Subcutaneous abdominal adipose tissue (tissue), 5 donors: ENCODE data around the gene PDE4D.

Experiments
- H3K27ac ChIP-seq: one replicate; pipeline ENCODE4 v1.7.0; 2013; ENCODE audit warnings: low read depth, mild to moderate bottlenecking, inconsistent platforms, low read length, moderate library complexity
- H3K27me3 ChIP-seq, 5 donors: one replicate each; pipeline ENCODE4 v1.7.0; 2013; ENCODE audit warnings: low read length in 5 of 5, inconsistent platforms in 1 of 5; ENCODE audit not compliant: control insufficient read depth in 5 of 5, insufficient read depth in 4 of 5
- H3K36me3 ChIP-seq, 5 donors: one replicate each; pipeline ENCODE4 v1.7.0; 2013; ENCODE audit warnings: low read length in 5 of 5; ENCODE audit not compliant: control insufficient read depth in 5 of 5, insufficient read depth in 5 of 5
- H3K4me1 ChIP-seq, 5 donors: one replicate each; pipeline ENCODE4 v1.7.0; 2013; ENCODE audit warnings: low read length in 5 of 5, mild to moderate bottlenecking in 3 of 5, moderate library complexity in 1 of 5; ENCODE audit not compliant: control insufficient read depth in 5 of 5, insufficient read depth in 5 of 5
- H3K4me3 ChIP-seq, 5 donors: one replicate each; pipeline ENCODE4 v1.7.0; 2013; ENCODE audit warnings: low read length in 5 of 5, low read depth in 1 of 5
- H3K9ac ChIP-seq, 5 donors: one replicate each; pipeline ENCODE4 v1.7.0; 2013; ENCODE audit warnings: low read length in 5 of 5, mild to moderate bottlenecking in 4 of 5, moderate library complexity in 3 of 5
- H3K9me3 ChIP-seq, 5 donors: one replicate each; pipeline ENCODE4 v1.7.0; 2013; ENCODE audit warnings: low read length in 5 of 5; ENCODE audit not compliant: control insufficient read depth in 5 of 5
- donor health status: healthy.
- donor health status: healthy.
- donor health status: healthy.
- donor health status: healthy.
- donor health status: healthy.

Gene PDE4D

GRCh38 chr5:59264013-59264412, 629.5 kb downstream of the PDE4D start:
- H3K27ac ChIP-seq, result no peak overlapping the region
- H3K4me1 ChIP-seq, result no peaks in the 10 kb centered on the region
- no peaks in the 10 kb centered on the region for H3K36me3 ChIP-seq
- no peaks in the 10 kb centered on the region for H3K9me3 ChIP-seq
- no peaks in the 10 kb centered on the region for H3K27me3 ChIP-seq
- no peak overlapping the region for H3K9ac ChIP-seq
- no peak overlapping the region for H3K4me3 ChIP-seq

DNA sequence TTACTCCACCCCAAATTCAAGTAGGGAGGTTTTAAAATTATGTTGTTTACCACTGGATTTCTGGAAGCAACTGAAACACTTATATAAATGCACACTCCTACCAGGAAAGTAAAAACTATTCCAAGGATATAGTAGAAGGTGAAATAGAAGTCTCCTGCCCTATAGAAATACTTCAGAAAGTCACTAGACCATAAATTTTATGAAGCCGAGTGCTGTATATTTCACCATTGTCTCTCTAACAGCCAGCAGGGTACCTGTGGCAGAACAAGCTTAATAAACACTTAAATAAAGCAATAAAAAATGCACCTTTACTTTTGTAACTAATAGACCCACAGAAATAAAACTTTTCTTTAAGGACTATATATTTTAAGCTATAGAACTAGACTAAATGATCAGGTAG, 631.6 kb downstream of the PDE4D start:
- Histone ChIP-seq H3K9me3 (no peaks in the 10 kb centered on the region), H3K27ac (no peak overlapping the region), H3K27me3 (no peaks in the 10 kb centered on the region), H3K4me3 (no peak overlapping the region), H3K9ac (no peak overlapping the region), H3K4me1 (no peaks in the 10 kb centered on the region), H3K36me3 (no peaks in the 10 kb centered on the region)

GRCh38 chr5:59260973-59261372, 632.6 kb downstream of the PDE4D start:
- H3K4me3 ChIP-seq, result no peak overlapping the region
- H3K9ac ChIP-seq, result no peak overlapping the region
- H3K9me3 ChIP-seq, result no peaks in the 10 kb centered on the region
- H3K4me1 ChIP-seq, result no peaks in the 10 kb centered on the region
- no peaks in the 10 kb centered on the region for H3K36me3 ChIP-seq
- H3K27ac ChIP-seq, result no peak overlapping the region
- H3K27me3 ChIP-seq, result no peaks in the 10 kb centered on the region

- Histone ChIP-seq H3K27ac (no peak overlapping the region), H3K4me3 (no peak overlapping the region), H3K27me3 (no peaks in the 10 kb centered on the region), H3K4me1 (no peaks in the 10 kb centered on the region), H3K9ac (no peak overlapping the region), H3K9me3 (no peaks in the 10 kb centered on the region), H3K36me3 (no peaks in the 10 kb centered on the region)
Measured at GRCh38 chr5:59260200-59260599, 633.3 kb downstream of the PDE4D start.

GRCh38 chr5:59259237-59259636, 634.3 kb downstream of the PDE4D start:
- Histone ChIP-seq H3K27ac (no peak overlapping the region), H3K4me3 (no peak overlapping the region), H3K27me3 (no peaks in the 10 kb centered on the region), H3K9ac (no peak overlapping the region), H3K9me3 (no peaks in the 10 kb centered on the region), H3K36me3 (no peaks in the 10 kb centered on the region), H3K4me1 (no peaks in the 10 kb centered on the region)

DNA sequence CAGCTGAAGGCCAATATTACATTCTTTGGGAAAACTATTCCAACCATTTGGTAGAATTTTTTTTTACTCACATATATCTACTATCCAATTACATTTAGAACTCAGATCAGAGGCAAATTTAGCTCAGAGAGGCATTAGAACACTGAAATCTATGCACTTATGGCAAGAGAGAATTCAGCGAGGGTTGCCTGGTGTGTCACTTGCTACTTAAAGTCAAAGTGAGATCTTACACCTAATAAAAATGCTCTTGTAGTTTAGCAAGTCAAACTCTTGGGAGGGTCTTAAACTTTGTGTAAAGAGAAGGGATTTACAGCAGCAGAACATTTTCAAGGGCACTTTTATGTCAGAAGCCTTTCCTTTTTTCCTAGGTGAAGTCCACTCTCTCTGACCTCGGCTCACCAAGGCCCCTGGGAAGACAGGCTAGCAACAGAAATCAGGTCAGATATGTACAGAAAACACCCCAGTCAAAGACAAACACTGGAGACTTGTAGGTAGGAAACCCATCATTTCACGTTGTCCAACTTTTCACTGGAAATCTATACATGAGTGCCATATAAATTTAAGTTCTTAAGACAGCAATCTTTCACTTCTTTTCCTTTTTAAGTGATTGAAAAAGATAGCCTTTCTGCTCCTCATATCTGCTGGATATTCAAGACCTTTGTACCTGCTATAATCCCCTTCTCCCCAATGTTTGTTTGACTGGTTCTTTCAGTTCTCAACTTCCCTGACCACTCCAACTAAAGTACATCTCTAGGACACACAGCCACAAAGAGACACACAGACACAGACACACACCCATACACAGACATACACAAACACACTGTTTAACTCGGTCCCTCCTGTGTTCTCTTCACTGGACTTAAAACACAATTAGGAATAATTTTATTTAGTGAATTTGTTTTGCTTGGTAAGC, 635.8 kb downstream of the PDE4D start:
- Histone ChIP-seq H3K9me3 (no peaks in the 10 kb centered on the region), H3K27ac (no peak overlapping the region), H3K4me3 (no peak overlapping the region), H3K27me3 (no peaks in the 10 kb centered on the region), H3K9ac (no peak overlapping the region), H3K36me3 (no peaks in the 10 kb centered on the region), H3K4me1 (no peaks in the 10 kb centered on the region)

- Histone ChIP-seq H3K27ac (no peak overlapping the region), H3K9ac (no peak overlapping the region), H3K4me3 (no peak overlapping the region), H3K36me3 (no peaks in the 10 kb centered on the region), H3K4me1 (no peaks in the 10 kb centered on the region), H3K27me3 (no peaks in the 10 kb centered on the region), H3K9me3 (peaks cover 0 to 5% (median 0%) of the 10 kb centered on the region in 5 donors)
Measured at GRCh38 chr5:59256331-59256730, 637.2 kb downstream of the PDE4D start.

GRCh38 chr5:59254055-59254687, 639.4 kb downstream of the PDE4D start:
- Histone ChIP-seq H3K27me3 (no peaks in the 10 kb centered on the region), H3K9ac (no peak overlapping the region), H3K27ac (no peak overlapping the region), H3K4me3 (no peak overlapping the region), H3K4me1 (no peaks in the 10 kb centered on the region), H3K9me3 (peaks cover 0 to 5% (median 0%) of the 10 kb centered on the region in 5 donors), H3K36me3 (no peaks in the 10 kb centered on the region)

DNA sequence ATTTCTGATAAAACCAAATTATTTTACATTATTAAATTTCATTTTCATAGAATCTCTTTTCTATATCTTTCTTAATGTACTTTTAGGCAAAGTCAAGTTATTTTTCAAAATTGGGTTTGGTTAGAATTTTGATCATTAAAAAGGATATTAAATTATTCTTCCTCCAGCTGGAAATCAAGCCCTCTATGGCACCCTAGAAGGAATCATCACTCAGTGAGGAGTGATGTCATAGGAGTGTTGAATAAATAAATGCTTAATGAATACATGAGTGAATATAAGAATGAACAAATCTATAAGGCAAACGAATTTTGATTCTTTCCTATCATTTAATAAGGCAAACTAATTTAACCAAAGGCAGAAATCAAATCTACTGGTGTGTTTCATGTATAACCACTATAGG, 639.9 kb downstream of the PDE4D start:
- Histone ChIP-seq H3K9ac (no peak overlapping the region), H3K4me3 (no peak overlapping the region), H3K9me3 (peaks cover 0 to 5% (median 0%) of the 10 kb centered on the region in 5 donors), H3K4me1 (no peaks in the 10 kb centered on the region), H3K27ac (no peak overlapping the region), H3K36me3 (no peaks in the 10 kb centered on the region), H3K27me3 (no peaks in the 10 kb centered on the region)

DNA sequence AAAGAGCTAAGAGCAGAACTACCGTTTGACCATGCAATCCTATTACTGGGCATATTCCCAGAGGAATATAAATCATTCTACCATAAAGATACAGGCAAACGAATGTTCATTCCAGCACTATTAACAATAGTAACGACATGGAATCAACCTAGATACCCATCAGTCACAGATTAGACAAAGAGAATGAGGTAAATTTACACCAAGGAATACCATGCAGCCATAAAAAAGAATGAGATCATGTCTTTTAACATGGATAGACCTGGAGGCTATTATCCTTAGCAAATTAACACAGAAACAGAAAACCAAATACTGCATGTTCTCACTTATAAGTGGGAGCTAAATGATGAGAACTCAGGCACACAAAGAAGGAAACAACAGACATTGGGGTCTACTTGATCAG, 641.9 kb downstream of the PDE4D start:
- Histone ChIP-seq H3K27me3 (no peaks in the 10 kb centered on the region), H3K4me3 (no peak overlapping the region), H3K36me3 (no peaks in the 10 kb centered on the region), H3K9me3 (peaks cover 0 to 5% (median 0%) of the 10 kb centered on the region in 5 donors), H3K27ac (no peak overlapping the region), H3K4me1 (no peaks in the 10 kb centered on the region), H3K9ac (no peak overlapping the region)
